OCI-LY1 (cell line): ENCODE measurements around the gene CASQ1.

Source experiments
- H2AFZ ChIP-seq: fragments of 200-600 bp; sonication (generic), shearing (Covaris generic); 2 replicates; pipeline ENCODE4 v1.6.0; 2014; ENCODE audit warnings: antibody characterized with exemption, mild to moderate bottlenecking, low read length
- H3F3A ChIP-seq: fragments of 200-600 bp; sonication (generic), shearing (Covaris generic); 2 replicates; pipeline ENCODE4 v1.6.0; 2014; ENCODE audit warnings: mild to moderate bottlenecking, antibody characterized with exemption, low read length, moderate library complexity; ENCODE audit not compliant: insufficient read depth
- H3K27ac ChIP-seq: fragments of 200-600 bp; sonication (generic); 2 replicates; pipeline ENCODE4 v1.5.1; 2014; ENCODE audit warnings: low read length, mixed run types, mild to moderate bottlenecking, low read depth; ENCODE audit not compliant: poor library complexity, severe bottlenecking
- H3K27me3 ChIP-seq: fragments of 200-600 bp; sonication (generic); 2 replicates; pipeline ENCODE4 v1.6.0; 2014; ENCODE audit warnings: antibody characterized with exemption, mild to moderate bottlenecking, low read length, moderate library complexity; ENCODE audit not compliant: insufficient read depth
- H3K36me3 ChIP-seq: fragments of 200-600 bp; sonication (generic); 2 replicates; pipeline ENCODE4 v1.6.1; 2014; ENCODE audit warnings: mild to moderate bottlenecking, antibody characterized with exemption, low read length, moderate library complexity, mixed read lengths; ENCODE audit not compliant: insufficient read depth
- H3K4me1 ChIP-seq: fragments of 200-600 bp; sonication (generic); 2 replicates; pipeline ENCODE4 v1.5.1; 2014; ENCODE audit warnings: mild to moderate bottlenecking, low read length, moderate library complexity; ENCODE audit not compliant: insufficient read depth, severe bottlenecking
- H3K4me2 ChIP-seq: fragments of 200-600 bp; sonication (generic), shearing (Covaris generic); 2 replicates; pipeline ENCODE4 v1.6.1; 2014; ENCODE audit warnings: low read length
- H3K4me3 ChIP-seq: fragments of 200-600 bp; sonication (generic); 2 replicates; pipeline ENCODE4 v1.5.1; 2014; ENCODE audit warnings: low read length, low read depth, mild to moderate bottlenecking, mixed read lengths; ENCODE audit not compliant: poor library complexity, severe bottlenecking
- H3K79me2 ChIP-seq: fragments of 200-600 bp; shearing (Covaris generic); 2 replicates; pipeline ENCODE4 v1.6.1; 2016; ENCODE audit warnings: mixed run types, low read length, mixed read lengths; ENCODE audit not compliant: insufficient read depth
- H3K9ac ChIP-seq: fragments of 200-600 bp; sonication (generic), shearing (Covaris generic); 2 replicates; pipeline ENCODE4 v1.6.1; 2014; ENCODE audit warnings: mild to moderate bottlenecking, low read length, mixed read lengths
- H3K9me2 ChIP-seq: fragments of 200-600 bp; sonication (generic), shearing (Covaris generic); 2 replicates; pipeline ENCODE4 v1.6.1; 2014; ENCODE audit warnings: low read depth, mild to moderate bottlenecking, low read length, mixed read lengths
- H3K9me3 ChIP-seq: fragments of 200-600 bp; shearing (Covaris generic); 2 replicates; pipeline ENCODE4 v1.6.1; 2014; ENCODE audit warnings: low read length, mixed read lengths
- H4K20me1 ChIP-seq: fragments of 200-600 bp; sonication (generic), shearing (Covaris generic); 2 replicates; pipeline ENCODE4 v1.6.0; 2016; ENCODE audit warnings: mild to moderate bottlenecking, low read length; ENCODE audit not compliant: insufficient read depth
- EZH2 ChIP-seq: fragments of 200-600 bp; sonication (generic), shearing (Covaris generic); IDR thresholded peaks from 2 replicates; pipeline ENCODE4 v1.8.0; 2017; ENCODE audit warnings: borderline replicate concordance, mixed run types, mild to moderate bottlenecking, antibody characterized with exemption, low read length, moderate library complexity, mixed read lengths
- TF ChIP-seq, protein P1 (sequence below): fragments of 200-600 bp; sonication (generic), shearing (Covaris generic); IDR thresholded peaks from 2 replicates; pipeline ENCODE4 v1.5.1; 2017; ENCODE audit warnings: mild to moderate bottlenecking, antibody characterized with exemption, low read length, moderate library complexity, mixed read lengths

CASQ1 gene

DNA sequence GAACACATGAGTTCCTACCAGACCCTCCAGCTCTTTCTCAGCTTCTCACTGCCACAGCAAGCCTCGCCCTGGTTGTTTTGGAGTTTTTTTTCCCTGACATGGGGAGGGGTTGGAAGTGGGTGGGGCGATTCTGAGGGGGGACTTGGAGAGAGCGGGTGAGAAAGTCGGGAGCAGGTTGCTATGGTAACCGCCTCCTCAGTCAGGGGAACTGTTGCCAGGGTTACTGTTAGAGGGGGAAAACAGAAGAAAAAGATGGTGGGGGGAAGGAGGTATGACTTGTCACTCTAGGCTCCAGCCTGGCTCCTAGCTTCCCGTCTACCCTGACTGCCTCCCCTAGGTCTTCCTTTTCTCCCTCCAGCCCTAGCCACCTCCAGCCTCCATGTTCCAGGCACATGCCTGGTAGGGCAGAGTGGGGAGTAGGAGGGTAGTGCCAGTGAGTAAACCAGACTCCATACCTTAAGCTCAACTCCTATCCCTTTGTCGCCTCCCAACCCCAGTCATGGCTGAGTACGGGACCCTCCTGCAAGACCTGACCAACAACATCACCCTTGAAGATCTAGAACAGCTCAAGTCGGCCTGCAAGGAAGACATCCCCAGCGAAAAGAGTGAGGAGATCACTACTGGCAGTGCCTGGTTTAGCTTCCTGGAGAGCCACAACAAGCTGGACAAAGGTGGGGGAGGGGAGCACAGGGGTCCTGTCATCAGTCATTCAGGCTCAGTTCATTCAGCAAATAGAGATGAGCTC, 20.8 kb downstream of the CASQ1 start:
- H3K36me3 ChIP-seq: peaks cover 76% of the 10 kb centered on the region

DNA sequence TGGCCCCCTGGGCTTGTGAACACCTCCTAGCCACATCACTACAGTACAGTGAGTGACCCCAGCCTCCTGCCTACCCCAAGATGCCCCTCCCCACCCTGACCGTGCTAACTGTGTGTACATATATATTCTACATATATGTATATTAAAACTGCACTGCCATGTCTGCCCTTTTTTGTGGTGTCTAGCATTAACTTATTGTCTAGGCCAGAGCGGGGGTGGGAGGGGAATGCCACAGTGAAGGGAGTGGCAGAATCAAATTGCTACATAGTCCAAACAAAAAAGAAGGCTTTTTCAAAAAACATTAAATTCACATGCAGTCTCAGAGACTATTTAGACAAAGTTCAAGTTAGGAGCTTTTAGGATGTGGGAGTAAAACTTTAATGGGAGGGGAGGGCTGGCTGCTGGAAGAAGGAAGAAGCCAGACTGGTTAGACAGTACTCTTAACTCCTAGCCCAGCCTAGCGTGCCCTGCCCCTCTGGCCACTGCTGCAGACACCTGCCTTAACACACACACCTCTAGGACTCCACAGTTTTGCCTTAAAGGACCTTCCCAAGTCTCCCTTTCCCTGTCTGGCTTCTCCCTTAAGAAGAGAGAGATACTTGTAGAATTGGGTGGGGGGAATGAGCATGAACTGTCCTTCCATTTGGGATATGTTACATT, 24.2 kb downstream of the CASQ1 start:
- Histone ChIP-seq H3K27ac (no peak overlapping the region), H2AFZ (no peak overlapping the region), H3K9ac (no peak overlapping the region), H3K36me3 (peaks cover 97% of the 10 kb centered on the region), H3K27me3 (no peaks in the 10 kb centered on the region), H3K4me3 (no peak overlapping the region), H3K9me3 (no peaks in the 10 kb centered on the region), H3K4me1 (no peaks in the 10 kb centered on the region), H3F3A (no peaks in the 10 kb centered on the region), H4K20me1 (no peaks in the 10 kb centered on the region), H3K4me2 (no peak overlapping the region), H3K79me2 (no peaks in the 10 kb centered on the region), H3K9me2 (no peaks in the 10 kb centered on the region)
- TF ChIP-seq, protein P1, sequence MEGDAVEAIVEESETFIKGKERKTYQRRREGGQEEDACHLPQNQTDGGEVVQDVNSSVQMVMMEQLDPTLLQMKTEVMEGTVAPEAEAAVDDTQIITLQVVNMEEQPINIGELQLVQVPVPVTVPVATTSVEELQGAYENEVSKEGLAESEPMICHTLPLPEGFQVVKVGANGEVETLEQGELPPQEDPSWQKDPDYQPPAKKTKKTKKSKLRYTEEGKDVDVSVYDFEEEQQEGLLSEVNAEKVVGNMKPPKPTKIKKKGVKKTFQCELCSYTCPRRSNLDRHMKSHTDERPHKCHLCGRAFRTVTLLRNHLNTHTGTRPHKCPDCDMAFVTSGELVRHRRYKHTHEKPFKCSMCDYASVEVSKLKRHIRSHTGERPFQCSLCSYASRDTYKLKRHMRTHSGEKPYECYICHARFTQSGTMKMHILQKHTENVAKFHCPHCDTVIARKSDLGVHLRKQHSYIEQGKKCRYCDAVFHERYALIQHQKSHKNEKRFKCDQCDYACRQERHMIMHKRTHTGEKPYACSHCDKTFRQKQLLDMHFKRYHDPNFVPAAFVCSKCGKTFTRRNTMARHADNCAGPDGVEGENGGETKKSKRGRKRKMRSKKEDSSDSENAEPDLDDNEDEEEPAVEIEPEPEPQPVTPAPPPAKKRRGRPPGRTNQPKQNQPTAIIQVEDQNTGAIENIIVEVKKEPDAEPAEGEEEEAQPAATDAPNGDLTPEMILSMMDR: no peak
- TF ChIP-seq EZH2: no peak

More for the DNA sequence above, 20.8 kb downstream of the CASQ1 start:
- Histone ChIP-seq H3K4me2 (no peak overlapping the region), H3K27me3 (no peaks in the 10 kb centered on the region), H3K27ac (no peak overlapping the region), H3F3A (no peaks in the 10 kb centered on the region), H3K79me2 (no peaks in the 10 kb centered on the region), H3K4me3 (no peak overlapping the region), H3K9ac (no peak overlapping the region), H2AFZ (no peak overlapping the region), H3K4me1 (peaks cover 7% of the 10 kb centered on the region), H3K9me3 (no peaks in the 10 kb centered on the region), H4K20me1 (no peaks in the 10 kb centered on the region), H3K9me2 (no peaks in the 10 kb centered on the region)
- TF ChIP-seq, protein P1: no peak
- no peak for TF ChIP-seq EZH2

DNA sequence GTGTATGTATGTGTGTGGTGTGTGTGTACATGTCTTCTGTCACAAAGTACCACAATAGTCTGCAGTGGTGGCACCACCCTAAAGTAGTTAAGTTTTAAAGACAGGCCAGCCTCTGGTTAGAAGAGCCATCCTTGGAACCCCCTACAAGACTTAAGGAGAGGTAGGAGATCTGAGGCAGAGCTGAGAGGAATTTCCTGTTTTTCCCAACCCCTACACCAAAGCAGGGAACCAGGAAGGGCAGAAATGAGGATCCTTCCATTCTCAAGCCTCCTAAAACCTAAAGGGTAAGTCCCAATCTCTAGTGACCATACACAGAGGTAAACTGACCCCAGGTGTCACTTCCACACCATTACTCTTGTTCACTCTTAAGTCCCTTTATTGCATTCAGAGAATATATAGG, 25.9 kb downstream of the CASQ1 start:
- Histone ChIP-seq H4K20me1 (no peaks in the 10 kb centered on the region), H3K36me3 (peaks cover 98% of the 10 kb centered on the region), H3K27me3 (no peaks in the 10 kb centered on the region), H3K4me3 (no peak overlapping the region), H3F3A (no peaks in the 10 kb centered on the region), H3K9ac (no peak overlapping the region), H3K79me2 (no peaks in the 10 kb centered on the region), H2AFZ (no peak overlapping the region), H3K4me2 (no peak overlapping the region), H3K4me1 (no peaks in the 10 kb centered on the region), H3K9me3 (no peaks in the 10 kb centered on the region), H3K9me2 (no peaks in the 10 kb centered on the region), H3K27ac (no peak overlapping the region)
- TF ChIP-seq, protein P1: no peak
- no peak for TF ChIP-seq EZH2
